H1 (cell line): ENCODE results near the gene SLC8A1. TPM values are rescaled to one million over a fixed set of nuclear protein-coding genes. Genes with fewer than 3 reads are reported as not detected.

ENCODE experiments used
- CTCF ChIA-PET: fragments of 300-600 bp; sonication (Branson Sonifier 250); formaldehyde crosslinking; loops from one replicate; lab custom pipeline; 2021; ENCODE audit not compliant: partially characterized antibody; lab: Charles Lee
- POLR2A ChIA-PET: fragments of 300-600 bp; sonication (Branson Sonifier 250); formaldehyde crosslinking; loops from one replicate; lab custom pipeline; 2021; ENCODE audit warnings: inconsistent platforms; ENCODE audit not compliant: partially characterized antibody; lab: Charles Lee
- DNase-seq, 2 experiments: peaks; one replicate each; pipeline versions ENCODE4 v3.0.0 to v3.0.0-alpha.2; 2010 to 2022; ENCODE audit warnings: low spot score in 2 of 2, low read depth in 1 of 2, mixed read lengths in 1 of 2
- FAIRE-seq: peaks from 2 replicates; lab custom pipeline; 2011; peaks lifted over from hg19 to GRCh38; lab: Jason Lieb, UNC
- H2AFZ ChIP-seq: 2 replicates; pipeline ENCODE4 v1.8.1; 2012; ENCODE audit warnings: low read length, inconsistent platforms
- H2AK5ac ChIP-seq: 2 replicates; pipeline ENCODE4 v1.6.1; 2013; ENCODE audit warnings: low read depth, low read length
- H2BK120ac ChIP-seq: replicated peaks from 2 replicates; pipeline ENCODE3; 2013; ENCODE audit warnings: low read depth, low read length, inconsistent platforms
- H2BK12ac ChIP-seq: 2 replicates; pipeline ENCODE4 v1.6.1; 2013; ENCODE audit warnings: low read depth, low read length
- H2BK15ac ChIP-seq: 2 replicates; pipeline ENCODE4 v1.6.1; 2013; ENCODE audit warnings: low read length
- H2BK20ac ChIP-seq: 2 replicates; pipeline ENCODE4 v1.6.1; 2013; ENCODE audit warnings: low read length
- H2BK5ac ChIP-seq: 2 replicates; pipeline ENCODE4 v1.6.1; 2013; ENCODE audit warnings: low read depth, low read length
- H3K14ac ChIP-seq: 2 replicates; pipeline ENCODE4 v1.6.1; 2013; ENCODE audit warnings: inconsistent platforms; ENCODE audit not compliant: insufficient read length
- H3K18ac ChIP-seq: 2 replicates; pipeline ENCODE4 v1.6.1; 2013; ENCODE audit warnings: low read length; ENCODE audit errors: extremely low read depth
- H3K23ac ChIP-seq: 2 replicates; pipeline ENCODE4 v1.6.1; 2013; ENCODE audit warnings: inconsistent platforms; ENCODE audit not compliant: insufficient read length
- H3K23me2 ChIP-seq: 2 replicates; pipeline ENCODE4 v1.6.1; 2013; ENCODE audit warnings: low read depth, low read length
- H3K27ac ChIP-seq: 2 replicates; pipeline ENCODE4 v1.6.1; 2011; ENCODE audit warnings: low read depth, low read length, inconsistent platforms
- H3K27me3 ChIP-seq, 4 experiments: replicated peaks in 1 of 4; 1 replicate in 1 of 4; 2 replicates in 3 of 4; pipeline versions ENCODE4 v1.6.1 to v1.8.1; 2011 to 2013; ENCODE audit warnings: low read length in 3 of 4, mild to moderate bottlenecking in 3 of 4, inconsistent platforms in 2 of 4, mixed read lengths in 2 of 4, moderate library complexity in 1 of 4; ENCODE audit not compliant: control insufficient read depth in 3 of 4, insufficient read depth in 3 of 4; ENCODE audit errors: extremely low read depth in 1 of 4
- H3K36me3 ChIP-seq, 4 experiments: 2 replicates each; pipeline versions ENCODE4 v1.6.1 to v1.8.1; 2011 to 2013; ENCODE audit warnings: mild to moderate bottlenecking in 4 of 4, low read length in 3 of 4, moderate library complexity in 2 of 4, control low read depth in 1 of 4, inconsistent platforms in 1 of 4; ENCODE audit not compliant: insufficient read depth in 4 of 4, control insufficient read depth in 2 of 4
- H3K4ac ChIP-seq: replicated peaks from 2 replicates; pipeline ENCODE3; 2013; ENCODE audit warnings: low read length, low read depth, mixed read lengths, inconsistent platforms; ENCODE audit not compliant: insufficient read length
- H3K4me1 ChIP-seq, 4 experiments: replicated peaks in 1 of 4; 1 replicate in 1 of 4; 2 replicates in 3 of 4; pipeline versions ENCODE4 v1.6.1 to v1.8.1; 2011 to 2013; ENCODE audit warnings: low read length in 3 of 4, inconsistent platforms in 2 of 4, mixed read lengths in 1 of 4; ENCODE audit not compliant: insufficient read depth in 4 of 4, control insufficient read depth in 3 of 4
- H3K4me2 ChIP-seq, 2 experiments: 2 replicates each; pipeline versions ENCODE4 v1.6.1 to v1.8.1; 2011 to 2013; ENCODE audit warnings: low read depth in 2 of 2, low read length in 2 of 2, control low read depth in 1 of 2, inconsistent platforms in 1 of 2, mild to moderate bottlenecking in 1 of 2; ENCODE audit not compliant: insufficient read depth in 1 of 2
- H3K4me3 ChIP-seq, 4 experiments: fragments of 200-600, 300-600 bp in 1 of 4; sonication (generic), shearing (Covaris generic), sonication (Bioruptor Twin) in 1 of 4; 2 replicates each; pipeline versions ENCODE4 v1.5.1 to v1.8.1; 2011 to 2016; ENCODE audit warnings: low read length in 4 of 4, low read depth in 3 of 4, control low read depth in 2 of 4, inconsistent platforms in 2 of 4, mild to moderate bottlenecking in 2 of 4, mixed read lengths in 1 of 4, moderate library complexity in 1 of 4; ENCODE audit not compliant: insufficient read depth in 2 of 4; ENCODE audit errors: extremely low read depth in 1 of 4
- H3K56ac ChIP-seq: replicated peaks from 2 replicates; pipeline ENCODE3; 2013; ENCODE audit warnings: low read depth, mild to moderate bottlenecking, mixed read lengths, low read length, inconsistent platforms; ENCODE audit not compliant: insufficient read length
- H3K79me1 ChIP-seq: 2 replicates; pipeline ENCODE4 v1.6.1; 2013; ENCODE audit warnings: low read depth, low read length, control low read depth
- H3K79me2 ChIP-seq, 2 experiments: 2 replicates each; pipeline versions ENCODE4 v1.6.1 to v1.8.1; 2012 to 2013; ENCODE audit warnings: low read length in 2 of 2, mild to moderate bottlenecking in 2 of 2, inconsistent platforms in 1 of 2; ENCODE audit not compliant: insufficient read depth in 2 of 2, control insufficient read depth in 1 of 2
- H3K9ac ChIP-seq, 4 experiments: replicated peaks in 1 of 4; 1 replicate in 1 of 4; 2 replicates in 3 of 4; pipeline versions ENCODE4 v1.6.1 to v1.8.1; 2011 to 2013; ENCODE audit warnings: low read depth in 3 of 4, low read length in 3 of 4, control low read depth in 2 of 4, mild to moderate bottlenecking in 2 of 4, moderate library complexity in 2 of 4, inconsistent platforms in 1 of 4; ENCODE audit errors: extremely low read depth in 1 of 4
- H3K9me3 ChIP-seq, 2 experiments: 2 replicates each; pipeline versions ENCODE4 v1.6.1 to v1.8.1; 2012 to 2013; ENCODE audit warnings: mild to moderate bottlenecking in 2 of 2, moderate library complexity in 2 of 2, control low read depth in 1 of 2, inconsistent platforms in 1 of 2, low read depth in 1 of 2, low read length in 1 of 2, mixed read lengths in 1 of 2; ENCODE audit not compliant: insufficient read depth in 2 of 2
- H4K20me1 ChIP-seq, 2 experiments: replicated peaks in 1 of 2; 2 replicates each; pipeline versions ENCODE3 to v1.8.1; 2011 to 2013; ENCODE audit warnings: inconsistent platforms in 2 of 2, low read length in 2 of 2, mild to moderate bottlenecking in 1 of 2; ENCODE audit not compliant: insufficient read depth in 2 of 2, control insufficient read depth in 1 of 2
- H4K5ac ChIP-seq: 2 replicates; pipeline ENCODE4 v1.6.1; 2013; ENCODE audit warnings: low read length, low read depth, mixed read lengths, inconsistent platforms; ENCODE audit not compliant: insufficient read length
- H4K8ac ChIP-seq: 2 replicates; pipeline ENCODE4 v1.8.0; 2013; ENCODE audit warnings: mild to moderate bottlenecking, moderate library complexity, low read length, inconsistent platforms; ENCODE audit not compliant: insufficient read depth; ENCODE audit errors: extremely low read depth
- H4K91ac ChIP-seq: replicated peaks from 2 replicates; pipeline ENCODE3; 2013; ENCODE audit warnings: low read length, mixed read lengths, inconsistent platforms; ENCODE audit not compliant: insufficient read length
- BCL11A ChIP-seq, 2 experiments: IDR thresholded peaks; one replicate each; pipeline ENCODE4 v1.6.1; 2011; ENCODE audit warnings: low read depth in 2 of 2, low read length in 2 of 2, mild to moderate bottlenecking in 2 of 2
- BRCA1 ChIP-seq: IDR thresholded peaks from 2 replicates; pipeline ENCODE4 v1.6.1; 2012; ENCODE audit warnings: low read depth, low read length, improper control_type of control experiment
- EP300 ChIP-seq, 2 experiments: IDR thresholded peaks; 1 replicate in 1 of 2; 2 replicates in 1 of 2; pipeline ENCODE4 v1.6.1; 2011 to 2012; ENCODE audit warnings: low read depth in 2 of 2, low read length in 2 of 2, mild to moderate bottlenecking in 2 of 2, borderline replicate concordance in 1 of 2, inconsistent platforms in 1 of 2, moderate library complexity in 1 of 2
- GTF2F1 ChIP-seq: IDR thresholded peaks from 2 replicates; pipeline ENCODE4 v1.6.1; 2012; ENCODE audit warnings: low read depth, low read length, improper control_type of control experiment, borderline replicate concordance
- HDAC2 ChIP-seq, 2 experiments: fragments of 300-600 bp in 1 of 2; sonication (generic) in 1 of 2; IDR thresholded peaks; 2 replicates each; pipeline ENCODE4 v1.6.1; 2011 to 2012; ENCODE audit warnings: low read depth in 2 of 2, low read length in 2 of 2, mild to moderate bottlenecking in 2 of 2, moderate library complexity in 2 of 2, borderline replicate concordance in 1 of 2, inconsistent platforms in 1 of 2
- NANOG ChIP-seq: IDR thresholded peaks from 2 replicates; pipeline ENCODE4 v1.6.1; 2011; ENCODE audit warnings: low read length, low read depth, mild to moderate bottlenecking, inconsistent platforms; ENCODE audit not compliant: insufficient read depth, poor library complexity, severe bottlenecking
- PHF8 ChIP-seq: fragments of 200-600 bp; sonication (generic); conservative IDR thresholded peaks from 2 replicates; pipeline ENCODE4 v1.7.1; 2012; ENCODE audit warnings: low read depth, mild to moderate bottlenecking, inconsistent platforms, low read length, moderate library complexity
- POU5F1 ChIP-seq: IDR thresholded peaks from 2 replicates; pipeline ENCODE4 v1.6.1; 2011; ENCODE audit warnings: low read depth, mild to moderate bottlenecking, low read length, moderate library complexity
- RNF2 ChIP-seq: fragments of 200-900, 300-1000 bp; sonication (generic); IDR thresholded peaks from 2 replicates; pipeline ENCODE4 v1.7.1; 2016; ENCODE audit warnings: borderline replicate concordance, low read depth, mild to moderate bottlenecking, antibody characterized with exemption, low read length; ENCODE audit not compliant: poor library complexity, severe bottlenecking; ENCODE audit errors: missing control alignments
- SIRT6 ChIP-seq: IDR thresholded peaks from one replicate; pipeline ENCODE4 v1.7.1; 2012; ENCODE audit warnings: low read length, inconsistent platforms
- WGBS, 2 experiments: shearing (Covaris generic) in 1 of 2; methylation state at CpG; one replicate each; pipeline versions ENCODE4 v1.1.6 to v1.1.7; 2013 to 2015; ENCODE audit warnings: low lambda C conversion rate in 2 of 2, mixed read lengths in 2 of 2, inconsistent platforms in 1 of 2, low coverage in 1 of 2, missing lambda C conversion rate in 1 of 2; ENCODE audit not compliant: insufficient replicate concordance in 2 of 2, insufficient coverage in 1 of 2, insufficient read length in 1 of 2; ENCODE audit errors: extremely low coverage in 1 of 2, missing lambda C conversion rate in 1 of 2; 5-methylcytosine and 5-hydroxymethylcytosine counted together
- polyA plus RNA-seq, 7 experiments: library from polyadenylated mRNA; depleted of rRNA in 3 of 7; stranded (reverse) in 5 of 7; unstranded in 2 of 7; fragments of >200 nt in 5 of 7; fragments of 200-250 nt in 2 of 7; gene quantifications; 1 replicate in 5 of 7; 2 replicates in 1 of 7; 4 replicates in 1 of 7; pipeline versions ENCODE4 v1.2.1 to v1.2.3, GENCODE V29; 2011 to 2013; ENCODE audit warnings: missing spikeins in 2 of 7, mixed read lengths in 2 of 7
- total RNA-seq: library from RNA; stranded (reverse); fragmentation: NEBNext Ultra II Directional; extraction: Animal tissue kit (Norgen Biotek cat#: 25700); gene quantifications from 2 replicates; pipeline ENCODE4 v1.2.1, GENCODE V29; 2021
- TF ChIP-seq, protein P1 (sequence below), 3 experiments: IDR thresholded peaks; 1 replicate in 2 of 3; 2 replicates in 1 of 3; pipeline versions ENCODE4 v1.5.1 to v1.6.1; 2011; ENCODE audit warnings: low read length in 3 of 3, mild to moderate bottlenecking in 3 of 3, inconsistent platforms in 2 of 3, low read depth in 1 of 3, moderate library complexity in 1 of 3; ENCODE audit not compliant: insufficient read depth in 1 of 3; ENCODE audit errors: control extremely low read depth in 1 of 3

The SLC8A1 gene
- total and polyA plus RNA-seq, 2 of the 8 experiments (the other 6 are each of a cell fraction or from before 2014, with no cell fraction given): 0.68 to 3.6 TPM

DNA sequence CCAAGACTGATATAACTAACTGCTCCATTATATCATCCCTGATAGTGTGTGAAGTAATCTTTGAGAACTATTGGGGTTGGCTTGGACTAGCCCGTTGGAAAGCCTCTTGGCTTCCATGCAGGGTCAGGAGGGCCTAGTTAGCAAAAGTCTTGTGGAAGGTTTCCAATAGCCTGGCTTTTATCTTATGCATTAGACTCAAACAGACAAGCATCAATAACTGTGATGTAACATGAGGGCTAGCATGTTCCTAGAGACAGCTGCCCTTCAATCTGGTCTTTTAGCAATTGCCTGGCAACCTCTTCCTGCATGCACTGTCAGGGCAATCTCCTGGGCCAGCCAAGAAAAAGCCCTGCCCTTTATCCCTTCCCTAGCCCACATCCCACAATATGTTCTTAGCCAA is 18.2 kb downstream of the SLC8A1 start:
- CTCF ChIA-PET: no interaction called here
- H4K8ac ChIP-seq: no peak overlapping the region
- H4K91ac ChIP-seq: no peak overlapping the region
- no peaks in the 10 kb centered on the region for H3K23me2 ChIP-seq
- no peaks in the 10 kb centered on the region for H3K27me3 ChIP-seq
- DNase-seq: no peak
- H3K27ac ChIP-seq: no peak overlapping the region
- no peak overlapping the region for H2BK20ac ChIP-seq
- no peak overlapping the region for H3K14ac ChIP-seq
- no peak overlapping the region for H3K18ac ChIP-seq
- H3K4me1 ChIP-seq: peaks cover 0 to 1% (median 0%) of the 10 kb centered on the region in 4 experiments; a peak in 1 of 7 replicates
- no peaks in the 10 kb centered on the region for H3K36me3 ChIP-seq
- no peak overlapping the region for H3K4me3 ChIP-seq
- H4K5ac ChIP-seq: no peak overlapping the region
- no peak overlapping the region for H2AK5ac ChIP-seq
- POLR2A ChIA-PET: no interaction called here
- no peak for FAIRE-seq
- H3K79me2 ChIP-seq: no peaks in the 10 kb centered on the region
- H3K79me1 ChIP-seq: no peaks in the 10 kb centered on the region
- H3K4me2 ChIP-seq: no peak overlapping the region
- H4K20me1 ChIP-seq: no peaks in the 10 kb centered on the region
- H3K9me3 ChIP-seq: no peaks in the 10 kb centered on the region
- no peak overlapping the region for H2AFZ ChIP-seq
- H2BK15ac ChIP-seq: no peak overlapping the region
- no peak overlapping the region for H3K23ac ChIP-seq
- no peak overlapping the region for H3K4ac ChIP-seq
- H3K9ac ChIP-seq: no peak overlapping the region
- H2BK12ac ChIP-seq: no peak overlapping the region
- 100% methylated on average over 1 of the region's 1 CpG; no CpG with 5 or more reads in 1 of the 2 experiments for WGBS, 2 experiments
- no peak overlapping the region for H2BK120ac ChIP-seq
- H3K56ac ChIP-seq: no peak overlapping the region
- H2BK5ac ChIP-seq: no peak overlapping the region
- TF ChIP-seq BRCA1: no peak
- TF ChIP-seq SIRT6: no peak
- TF ChIP-seq BCL11A (IDR thresholded peaks at IDR 0.05; ENCODE audit: low read depth in 2 of 2, low read length in 2 of 2): no peak
- TF ChIP-seq EP300 (IDR thresholded peaks at IDR 0.05; ENCODE audit: borderline replicate concordance in 1 of 2, low read depth in 2 of 2, low read length in 2 of 2): no peak
- TF ChIP-seq HDAC2 (IDR thresholded peaks at IDR 0.05; ENCODE audit: borderline replicate concordance in 1 of 2, low read depth in 2 of 2, low read length in 2 of 2): no peak
- TF ChIP-seq POU5F1: no peak
- no peak for TF ChIP-seq PHF8
- no peak for TF ChIP-seq GTF2F1
- no peak for TF ChIP-seq NANOG
- TF ChIP-seq, protein P1, sequence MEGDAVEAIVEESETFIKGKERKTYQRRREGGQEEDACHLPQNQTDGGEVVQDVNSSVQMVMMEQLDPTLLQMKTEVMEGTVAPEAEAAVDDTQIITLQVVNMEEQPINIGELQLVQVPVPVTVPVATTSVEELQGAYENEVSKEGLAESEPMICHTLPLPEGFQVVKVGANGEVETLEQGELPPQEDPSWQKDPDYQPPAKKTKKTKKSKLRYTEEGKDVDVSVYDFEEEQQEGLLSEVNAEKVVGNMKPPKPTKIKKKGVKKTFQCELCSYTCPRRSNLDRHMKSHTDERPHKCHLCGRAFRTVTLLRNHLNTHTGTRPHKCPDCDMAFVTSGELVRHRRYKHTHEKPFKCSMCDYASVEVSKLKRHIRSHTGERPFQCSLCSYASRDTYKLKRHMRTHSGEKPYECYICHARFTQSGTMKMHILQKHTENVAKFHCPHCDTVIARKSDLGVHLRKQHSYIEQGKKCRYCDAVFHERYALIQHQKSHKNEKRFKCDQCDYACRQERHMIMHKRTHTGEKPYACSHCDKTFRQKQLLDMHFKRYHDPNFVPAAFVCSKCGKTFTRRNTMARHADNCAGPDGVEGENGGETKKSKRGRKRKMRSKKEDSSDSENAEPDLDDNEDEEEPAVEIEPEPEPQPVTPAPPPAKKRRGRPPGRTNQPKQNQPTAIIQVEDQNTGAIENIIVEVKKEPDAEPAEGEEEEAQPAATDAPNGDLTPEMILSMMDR (IDR thresholded peaks at IDR 0.05; ENCODE audit: control extremely low read depth in 1 of 3, insufficient read depth in 1 of 3, low read depth in 1 of 3, low read length in 3 of 3): no peak
- TF ChIP-seq RNF2: no peak
